Suppressor macrophage treated with lipopolysaccharide for 4 hours (primary cell): ENCODE measurements around the gene KCNQ2.
"Not testable (repeated sequence)": the region's sequence is repeated elsewhere in the genome, so short reads cannot be mapped to it uniquely, and the experiment has no call there.

ENCODE experiments used
- DNase-seq: peaks from one replicate; pipeline ENCODE4 v3.0.0-alpha.2; 2020

The KCNQ2 gene

DNA sequence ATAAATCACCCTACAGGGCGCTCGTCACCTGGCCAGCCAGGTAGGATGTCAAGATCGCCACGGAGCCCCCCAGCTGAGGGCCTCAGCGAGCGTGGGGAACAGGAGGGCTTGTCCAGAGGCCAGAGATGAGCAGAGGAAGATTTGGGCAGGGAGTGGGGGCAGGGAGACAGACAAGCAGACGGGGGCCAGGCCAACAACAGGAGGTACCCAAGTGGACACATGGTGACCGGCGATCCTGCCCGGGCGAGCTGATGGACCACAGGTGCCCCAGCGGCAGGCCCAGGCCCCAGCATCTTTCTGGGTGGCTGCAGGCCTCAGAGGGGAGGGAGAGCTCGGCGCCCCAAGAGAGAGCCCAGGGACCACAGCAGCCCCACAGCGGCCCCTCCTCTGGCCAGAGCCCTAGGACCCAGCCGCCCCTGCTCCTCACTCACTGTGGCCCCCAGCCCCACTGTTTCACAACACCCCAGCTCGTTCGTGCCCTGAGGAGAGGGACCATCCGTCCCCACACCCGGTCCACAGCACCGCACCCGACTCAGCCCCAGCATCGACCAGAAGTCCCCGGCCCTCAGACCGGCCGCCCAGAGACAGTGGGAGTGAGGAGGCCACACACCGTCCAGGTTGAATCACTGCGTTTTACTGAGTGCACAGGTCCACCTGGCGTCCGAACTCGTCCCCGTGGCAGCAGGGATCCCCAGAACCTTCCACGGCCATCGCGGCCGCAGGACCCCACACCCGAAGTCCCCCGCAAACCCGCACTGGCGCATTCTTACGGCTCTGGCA is 72.7 kb downstream of the KCNQ2 start:
- no peak for DNase-seq

- no peak for DNase-seq
These were observed 73.5 kb downstream of the KCNQ2 start for GRCh38 chr20:63398744-63399514.

DNA sequence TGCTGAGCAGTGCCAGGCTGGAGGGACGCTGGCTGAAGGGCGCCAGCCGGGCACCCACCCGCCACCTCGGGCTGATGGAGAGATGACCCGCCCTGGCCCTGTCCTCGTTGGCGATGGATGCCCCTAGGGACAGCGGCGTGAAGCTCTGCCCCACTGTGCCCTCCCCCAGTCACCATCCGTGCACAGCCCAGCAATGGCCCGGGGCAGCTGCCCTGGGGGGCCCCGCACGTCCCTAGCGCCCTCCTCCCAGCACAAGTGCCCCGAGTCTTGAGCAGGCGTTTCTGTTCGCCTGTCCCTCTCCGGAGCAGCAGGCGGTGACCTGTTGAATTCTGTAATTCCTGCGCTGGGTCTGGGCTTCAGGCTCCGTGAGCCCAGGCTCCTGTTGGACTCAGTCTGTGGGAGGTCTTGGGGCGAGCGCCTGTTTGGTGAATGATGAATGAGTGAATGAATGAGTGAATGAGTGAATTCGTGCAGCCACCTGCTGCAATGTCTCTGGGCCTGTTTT is 74.5 kb downstream of the KCNQ2 start:
- DNase-seq: no peak

DNA sequence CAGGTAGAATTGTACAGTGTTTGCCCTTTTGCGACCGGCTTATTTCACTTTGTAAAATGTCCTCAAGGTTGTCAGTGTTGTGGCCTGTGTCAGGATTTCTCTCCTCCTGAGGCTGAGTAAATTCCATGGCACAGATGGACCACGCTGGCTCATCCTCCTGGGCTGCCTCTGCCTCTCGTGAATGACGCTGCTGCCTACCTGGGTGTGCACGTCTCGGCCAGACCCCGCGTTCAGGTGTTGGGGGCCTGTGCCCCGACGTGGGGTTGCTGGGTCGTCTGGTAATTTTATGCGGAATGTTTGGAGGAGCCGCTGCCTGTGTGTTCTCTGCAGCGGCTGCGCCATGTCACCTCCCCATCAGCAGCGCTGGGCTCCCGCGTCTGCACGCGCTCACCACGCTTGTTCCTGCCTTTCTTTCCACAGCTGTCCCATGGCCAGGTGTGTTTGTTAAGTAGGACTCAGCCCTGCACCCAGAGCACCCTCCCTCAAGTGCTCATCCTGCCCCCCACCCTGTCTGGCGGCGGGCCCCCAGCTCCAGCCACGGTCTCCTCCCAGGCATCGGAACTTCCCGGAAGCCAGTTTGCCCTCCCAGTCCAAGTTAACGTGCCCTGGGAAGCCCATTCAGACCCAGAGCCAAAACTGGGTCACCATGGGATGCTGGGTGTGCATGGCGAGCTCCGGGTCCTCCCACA is 75.2 kb downstream of the KCNQ2 start:
- DNase-seq: no peak

DNA sequence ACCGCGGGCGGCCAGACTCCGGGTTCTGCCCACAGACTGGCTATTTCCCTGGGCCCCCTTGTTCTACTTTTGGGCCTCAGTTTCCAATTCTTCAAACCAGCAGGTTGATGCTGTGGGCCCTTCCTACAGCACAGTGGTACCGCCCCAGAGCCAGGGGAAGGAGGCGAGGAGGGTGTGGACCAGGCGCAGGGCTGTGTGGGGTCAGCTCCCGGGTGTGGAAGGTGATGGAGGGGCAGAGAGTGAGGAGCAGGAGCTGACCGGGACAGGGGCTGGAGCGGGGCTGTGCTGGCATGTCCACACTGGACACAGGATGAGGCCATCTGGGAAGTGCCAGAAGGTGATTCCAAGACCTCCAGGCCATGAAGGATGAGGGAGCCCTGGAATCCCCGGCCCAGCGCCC is 76.2 kb downstream of the KCNQ2 start:
- no peak for DNase-seq

GRCh38 chr20:63395723-63396122 is 76.7 kb downstream of the KCNQ2 start:
- no peak for DNase-seq

GRCh38 chr20:63394920-63395455 is 77.5 kb downstream of the KCNQ2 start:
- no peak for DNase-seq

GRCh38 chr20:63394069-63394919 is 78.2 kb downstream of the KCNQ2 start:
- no peak for DNase-seq

DNA sequence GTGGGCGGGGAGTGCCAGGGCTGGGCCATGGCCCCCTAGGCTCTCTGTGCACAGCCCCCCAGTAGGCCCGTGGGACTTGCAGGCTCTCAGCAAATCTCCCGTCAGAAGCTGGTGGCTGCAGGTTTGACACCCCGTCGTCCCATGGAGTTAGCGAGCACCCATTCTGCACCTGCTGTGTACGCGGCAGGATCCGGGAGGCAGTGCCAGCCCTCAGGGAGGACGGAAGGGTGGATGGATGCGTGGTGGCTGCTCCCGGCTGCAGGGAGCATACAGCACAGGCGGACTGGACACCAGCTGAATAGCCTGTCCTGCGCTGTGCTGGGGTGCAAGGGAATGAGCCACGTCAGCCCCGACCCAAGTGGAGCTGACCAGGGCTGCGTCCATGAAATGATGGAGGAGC is 78.9 kb downstream of the KCNQ2 start:
- no peak for DNase-seq

GRCh38 chr20:63392465-63393365 is 79.7 kb downstream of the KCNQ2 start:
- DNase-seq: no peak

DNA sequence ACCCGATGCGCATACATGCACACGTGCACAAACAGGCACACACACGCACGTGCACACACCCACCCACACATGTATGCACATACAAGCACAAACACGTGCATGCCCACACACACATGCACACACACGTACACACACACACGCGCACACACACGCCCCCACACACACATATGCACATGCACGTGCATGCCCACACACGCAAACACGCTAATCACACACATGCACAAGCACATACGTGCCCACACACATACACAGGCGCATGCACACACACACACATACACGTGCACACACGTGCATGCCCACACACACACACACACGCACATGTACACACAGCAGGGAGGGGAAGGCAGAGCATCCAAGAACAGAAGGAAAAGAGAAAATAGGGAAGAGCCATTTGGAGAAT is 84.5 kb downstream of the KCNQ2 start:
- DNase-seq: no peak

GRCh38 chr20:63387393-63387792 is 85.1 kb downstream of the KCNQ2 start:
- no peak for DNase-seq

GRCh38 chr20:63386491-63386890 is 86.0 kb downstream of the KCNQ2 start:
- DNase-seq: no peak

DNA sequence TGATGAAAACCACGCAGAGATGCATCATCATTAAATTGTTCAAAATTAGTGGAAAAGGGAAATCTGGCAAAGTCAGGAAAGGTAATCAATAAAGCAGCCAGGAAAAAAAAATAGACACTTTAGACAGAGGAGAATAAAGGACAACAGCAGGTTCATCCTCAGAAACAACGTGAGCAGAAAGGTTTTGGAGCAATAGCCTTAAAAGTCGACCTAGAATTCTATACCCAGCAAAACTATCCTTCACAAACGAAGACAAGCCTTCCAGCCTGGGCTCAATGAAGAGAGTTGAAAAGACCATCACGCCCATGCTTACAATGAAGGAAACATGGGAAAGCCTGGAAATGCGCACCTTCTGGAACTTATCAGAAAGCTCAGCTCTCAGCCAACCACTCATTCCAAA is 86.6 kb downstream of the KCNQ2 start:
- DNase-seq: no peak

GRCh38 chr20:63384336-63384735 is 88.1 kb downstream of the KCNQ2 start:
- no peak for DNase-seq

DNA sequence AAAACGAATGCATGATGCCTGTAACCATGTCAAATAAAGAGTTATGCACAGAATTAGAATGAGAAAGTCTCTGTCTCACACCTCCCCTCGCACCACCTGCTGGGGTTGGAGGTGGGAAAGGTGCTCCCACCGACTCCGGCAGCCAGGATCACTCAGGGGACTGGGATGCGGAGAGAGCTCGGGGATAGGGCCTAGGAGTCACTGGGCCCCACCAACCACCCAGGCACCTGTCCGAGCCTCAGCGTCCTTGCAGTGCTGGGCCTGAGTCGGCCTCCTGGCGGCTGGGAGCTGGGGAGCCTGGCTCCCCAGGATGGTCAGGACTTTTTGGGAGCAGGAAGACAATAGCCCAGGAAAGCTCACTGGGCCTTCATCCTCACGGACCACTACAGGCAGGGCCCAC is 88.9 kb downstream of the KCNQ2 start:
- DNase-seq: no peak

DNA sequence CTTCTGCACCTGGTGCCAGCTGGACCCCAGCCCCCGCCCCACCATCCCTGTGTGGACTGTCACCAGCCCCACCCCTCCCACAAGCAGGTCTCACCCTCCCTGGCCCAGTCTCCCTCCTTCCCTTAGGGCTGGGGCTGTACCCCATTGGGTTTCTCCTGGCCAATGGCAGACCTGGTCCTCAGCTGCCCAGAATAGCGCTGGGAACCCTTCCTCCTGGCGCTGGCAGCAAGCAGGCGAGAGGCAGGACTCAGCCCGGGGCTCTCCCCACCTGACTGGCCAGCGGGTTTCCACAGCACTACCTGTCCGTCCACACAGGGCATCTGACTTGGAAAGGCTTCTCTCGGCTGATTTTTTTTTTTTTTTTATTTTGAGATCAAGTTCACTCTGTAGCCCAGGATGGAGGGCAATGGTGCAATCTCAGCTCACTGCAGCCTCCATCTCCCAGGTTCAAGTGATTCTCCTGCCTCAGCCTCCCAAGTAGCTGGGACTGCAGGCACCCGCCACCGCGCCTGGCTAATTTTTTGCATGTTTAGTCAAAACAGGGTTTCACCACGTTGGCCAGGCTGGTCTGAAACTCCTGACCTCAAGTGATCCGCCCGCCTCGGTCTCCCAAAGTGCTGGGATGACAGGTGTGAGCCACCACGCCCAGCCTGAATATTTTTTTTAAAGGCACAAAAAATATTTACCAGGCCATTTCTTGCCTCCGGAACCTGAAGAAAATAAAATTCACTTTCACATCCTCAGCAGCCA is 89.7 kb downstream of the KCNQ2 start:
- DNase-seq: no peak

GRCh38 chr20:63381781-63382431 is 90.5 kb downstream of the KCNQ2 start:
- DNase-seq: peak; percentile 31

GRCh38 chr20:63380346-63380870 is 92.0 kb downstream of the KCNQ2 start:
- DNase-seq: no peak

DNA sequence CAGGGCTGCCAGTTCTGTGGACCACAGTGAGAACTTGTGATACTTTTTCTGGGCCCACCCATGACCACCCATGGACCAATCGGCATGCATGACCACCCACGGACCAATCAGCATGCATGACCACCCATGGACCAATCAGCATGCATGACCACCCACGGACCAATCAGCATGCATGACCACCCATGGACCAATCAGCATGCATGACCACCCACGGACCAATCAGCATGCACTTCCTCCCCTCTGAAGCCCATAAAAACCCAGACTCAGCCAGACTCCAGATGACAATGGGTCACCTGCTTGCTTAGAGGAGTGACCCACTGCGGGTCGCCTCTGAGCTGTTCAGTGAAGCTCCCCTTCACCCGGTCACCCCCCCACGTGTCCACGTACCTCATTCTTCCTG is 92.6 kb downstream of the KCNQ2 start:
- not testable (repeated sequence) for DNase-seq
